Anterior cingulate cortex (tissue), 58 donors: ENCODE measurements around the gene MESP2.

Experiments used
- DNase-seq, 58 donors: peaks; one replicate each; lab custom pipeline; 2025; lab: John Stamatoyannopoulos, UW

The MESP2 gene

DNA sequence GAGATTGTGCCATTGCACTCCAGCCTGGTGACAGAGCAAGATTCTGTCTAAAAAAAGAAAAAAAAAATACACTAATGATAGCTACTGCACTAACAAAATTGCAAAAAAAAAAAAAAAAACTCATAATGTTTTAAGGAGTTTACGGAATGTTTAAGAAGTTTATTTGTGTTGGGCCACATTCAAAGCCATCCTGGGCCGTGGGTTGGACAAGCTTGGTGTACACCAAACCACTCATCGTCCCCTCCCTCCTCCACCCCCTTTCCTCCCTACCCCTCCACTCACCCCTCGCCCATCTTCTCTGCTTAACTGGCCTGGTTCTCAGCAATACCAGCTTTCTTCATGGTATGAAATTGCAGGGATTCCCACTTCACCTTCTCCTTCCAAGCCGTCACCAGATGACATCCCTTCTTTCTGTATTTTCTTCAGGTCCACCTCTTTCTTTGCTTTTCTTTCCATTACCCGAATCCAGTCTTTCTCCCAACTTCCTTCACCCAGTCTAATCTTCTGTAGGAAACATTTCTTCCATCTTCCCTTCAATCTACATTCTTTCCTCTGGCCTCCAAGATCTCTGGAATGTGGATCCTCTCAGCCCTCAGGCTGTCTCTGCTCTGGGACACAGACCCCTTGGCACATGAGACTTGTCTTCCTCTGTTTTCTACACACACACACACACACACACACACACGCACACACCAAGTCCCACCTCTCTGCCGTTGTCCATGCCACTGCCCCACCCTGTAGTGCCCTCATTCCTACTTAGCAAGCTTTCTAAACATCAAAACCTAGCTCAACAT, 21.6 kb upstream of the MESP2 start:
- DNase-seq, result no peak

- no peak for DNase-seq
Observed at GRCh38 chr15:89755701-89756100, 20.4 kb upstream of the MESP2 start.

DNA sequence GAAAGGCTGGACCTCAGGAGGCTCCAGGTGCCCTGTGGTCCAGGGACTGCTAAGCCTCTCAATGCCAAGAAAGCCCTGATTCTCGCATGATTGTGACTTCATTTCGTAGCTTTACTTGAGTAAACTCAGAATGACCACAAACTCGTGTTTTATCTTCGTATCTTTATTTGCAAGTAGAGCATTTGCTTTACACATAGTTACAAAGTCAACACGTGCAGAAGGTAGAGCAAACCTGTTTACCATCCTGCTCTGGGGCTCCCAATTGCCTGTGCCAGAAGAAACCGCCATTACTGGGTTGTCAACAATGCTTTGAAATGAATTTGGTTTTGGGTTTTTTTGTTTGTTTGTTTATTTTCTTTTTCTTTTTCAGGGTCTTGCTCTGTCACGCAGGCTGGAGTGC, 19.2 kb upstream of the MESP2 start:
- DNase-seq, result no peak

- DNase-seq, result no peak
Observed at GRCh38 chr15:89758283-89758682, 17.8 kb upstream of the MESP2 start.

DNA sequence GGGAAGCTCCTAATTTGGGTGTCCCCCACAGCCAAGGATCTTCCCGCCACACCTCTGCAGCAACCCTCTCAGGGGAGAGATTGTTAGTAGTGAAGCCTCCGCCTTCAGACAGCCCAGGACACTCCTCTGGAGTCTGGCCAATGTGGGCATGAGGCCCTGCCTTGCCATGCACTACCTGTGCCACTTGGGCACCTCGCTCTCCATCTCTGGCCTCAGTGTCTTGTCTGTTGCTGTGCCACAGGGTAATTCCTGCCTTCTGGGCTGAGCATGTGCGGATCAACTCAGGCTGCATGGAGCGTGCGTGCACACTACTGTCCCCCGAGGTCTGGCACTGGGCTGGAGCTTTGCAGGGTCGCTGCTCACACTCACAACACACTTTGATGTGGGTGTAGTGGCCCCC, 17.2 kb upstream of the MESP2 start:
- no peak for DNase-seq

GRCh38 chr15:89759835-89760234, 16.3 kb upstream of the MESP2 start:
- DNase-seq, result no peak

DNA sequence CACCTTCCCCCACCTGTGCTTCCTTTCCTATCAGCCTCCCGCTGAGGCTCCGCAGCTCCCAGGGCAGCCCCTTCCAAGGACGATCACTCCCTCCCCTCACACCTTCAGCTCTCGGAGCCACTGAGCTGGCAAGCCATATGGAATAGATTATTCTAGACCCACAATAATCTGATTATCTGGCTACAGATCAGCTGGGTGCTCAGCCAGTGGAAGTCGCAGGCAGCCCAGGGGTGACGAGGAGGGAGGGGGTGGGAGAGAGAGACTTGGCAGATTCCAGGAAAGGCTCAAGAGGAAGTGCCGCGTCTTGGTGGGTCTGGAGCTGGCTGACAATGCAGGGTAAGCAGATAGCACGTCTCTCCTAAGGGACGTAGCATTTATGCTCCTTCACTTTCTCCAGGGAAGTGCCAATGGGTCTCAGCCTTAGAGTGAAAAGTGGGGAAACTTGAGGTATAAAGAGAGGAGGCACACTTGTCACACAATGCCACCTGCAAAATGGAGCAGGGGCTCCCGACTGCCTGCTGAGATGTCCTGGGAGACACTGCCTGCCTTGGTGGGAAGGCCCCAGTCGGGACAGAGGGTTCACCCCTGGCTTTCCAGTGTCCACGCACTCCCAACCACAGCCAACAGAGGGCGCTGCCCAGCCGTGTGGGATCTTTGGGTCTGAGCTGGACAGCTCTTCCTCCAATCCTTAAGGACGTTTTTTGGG, 15.7 kb upstream of the MESP2 start:
- DNase-seq, result peak in 49 of 58 donors; percentile 10 to 84 (median 42)

DNA sequence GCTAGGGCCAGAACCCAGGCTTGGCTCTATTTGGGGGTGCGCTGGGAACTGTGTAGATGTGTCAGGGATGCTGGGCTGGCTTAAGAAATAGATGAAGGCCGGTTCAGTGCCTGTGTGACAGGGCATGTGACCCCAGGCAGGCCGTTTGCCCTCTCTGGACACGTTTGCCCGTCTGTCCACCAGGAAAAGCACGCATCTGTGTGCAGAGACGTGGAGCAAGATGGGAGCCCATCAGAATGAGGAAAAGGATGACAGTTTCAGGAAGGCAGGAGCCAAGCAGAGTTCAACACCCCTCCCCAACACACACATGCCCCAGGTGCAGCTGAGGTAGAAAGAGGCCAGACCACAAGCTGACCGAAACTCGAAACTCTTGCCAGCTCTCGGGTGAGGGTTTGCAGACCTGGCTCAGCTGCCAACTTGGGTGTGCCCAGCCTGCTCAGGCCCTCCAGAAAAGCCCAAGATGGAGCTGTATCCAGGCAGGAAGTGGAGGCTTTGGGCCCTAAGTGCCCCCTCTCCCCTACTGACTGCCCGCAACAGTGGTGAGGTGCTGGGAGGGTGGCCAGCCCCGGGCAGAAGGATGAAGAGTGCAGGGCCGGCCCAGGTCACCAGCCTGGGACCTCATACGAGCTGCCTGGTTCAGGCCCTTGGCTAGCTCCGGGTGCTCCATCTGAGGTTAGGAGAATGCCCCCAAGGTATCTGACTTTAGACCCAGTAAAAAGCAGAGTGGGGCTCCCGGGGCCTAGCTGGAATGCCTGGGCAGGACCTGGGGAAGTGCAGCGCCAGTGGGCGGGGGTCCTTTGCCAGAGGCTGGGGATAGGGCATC, 14.9 kb upstream of the MESP2 start:
- DNase-seq, result no peak

DNA sequence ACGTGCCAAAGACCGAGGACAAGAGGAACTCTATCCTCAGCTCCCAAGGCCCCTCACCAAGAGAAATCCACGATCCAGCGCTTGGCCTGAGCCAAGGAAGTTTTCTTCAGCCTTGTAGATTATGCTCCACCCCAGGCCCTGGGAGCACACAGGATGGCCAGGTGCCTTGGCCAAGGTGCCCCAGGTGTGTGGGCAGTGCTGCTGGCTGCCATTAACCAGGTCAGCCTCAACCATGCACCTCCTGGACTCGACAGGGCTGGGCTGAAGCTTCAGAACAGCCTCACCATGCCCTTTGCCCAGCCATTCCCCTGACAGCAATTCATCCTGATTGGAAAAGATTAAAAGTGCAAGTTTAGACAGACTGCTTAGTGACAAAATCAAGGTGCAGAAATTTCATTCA, 14.2 kb upstream of the MESP2 start:
- DNase-seq, result no peak

DNA sequence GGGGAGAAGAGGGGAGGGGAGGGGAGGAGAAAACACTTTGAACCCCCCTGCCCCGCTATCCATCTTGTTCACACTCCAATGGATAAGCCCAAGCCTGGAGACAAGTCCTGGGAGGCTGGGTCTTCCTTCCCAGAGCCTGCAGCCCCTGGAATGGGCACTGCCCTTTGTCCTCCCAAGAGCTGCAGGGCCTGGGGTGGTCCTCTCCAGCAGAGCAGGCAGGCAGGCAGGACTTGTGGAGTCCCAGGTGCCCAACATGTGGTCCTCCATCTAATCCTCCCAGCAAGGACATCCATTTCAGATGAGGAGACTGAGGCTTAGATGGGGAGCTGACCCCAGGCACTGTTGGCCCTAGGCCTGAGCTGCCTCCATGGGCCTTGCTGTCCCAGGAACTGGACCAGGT, 10.4 kb upstream of the MESP2 start:
- DNase-seq, result no peak

DNA sequence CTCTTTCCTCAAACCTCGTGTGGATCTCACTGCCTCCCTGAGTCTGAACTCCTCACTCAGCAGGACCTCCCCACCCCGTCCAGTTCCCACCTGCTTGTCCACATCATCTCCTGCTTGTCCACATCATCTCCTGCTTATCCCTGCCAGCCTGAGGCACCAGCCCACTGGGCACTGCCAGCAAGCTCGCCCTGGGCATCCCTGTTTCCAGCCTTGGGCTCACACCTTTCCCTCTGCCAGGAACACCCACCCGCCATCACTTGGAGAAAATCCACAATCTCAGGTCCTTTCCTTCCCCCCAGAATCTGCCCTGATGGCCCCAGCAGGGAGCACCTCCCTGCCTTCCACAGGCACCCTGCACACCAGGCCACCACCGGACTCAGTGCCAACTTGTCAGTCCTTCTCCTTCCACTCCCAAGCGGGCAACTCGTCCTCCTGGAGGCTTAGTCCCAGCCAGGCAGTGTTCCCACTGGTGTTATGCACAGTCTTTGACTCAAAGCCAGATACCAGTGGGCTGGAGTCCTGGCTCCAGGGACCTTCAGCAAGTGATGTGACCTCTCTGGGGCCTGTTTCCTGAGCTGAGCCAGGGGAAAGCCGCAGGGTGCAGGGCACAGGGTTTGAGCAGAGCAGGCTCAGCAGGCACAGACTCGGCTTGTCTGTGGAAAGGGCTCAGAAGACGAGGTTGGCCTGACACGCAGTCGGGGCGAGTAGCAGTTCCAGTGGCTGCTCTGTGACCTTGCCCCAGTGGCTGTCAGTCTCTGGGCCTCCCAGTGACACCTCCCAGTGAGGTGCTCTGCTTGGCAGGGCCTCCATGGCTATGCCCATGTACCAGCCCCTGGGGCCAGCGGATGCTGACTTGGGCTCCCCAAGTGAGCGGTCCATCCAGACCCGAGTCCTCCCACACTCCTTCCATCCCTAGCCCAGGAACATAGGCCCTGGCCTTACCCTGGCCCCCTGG, 9.5 kb upstream of the MESP2 start:
- DNase-seq, result no peak

GRCh38 chr15:89767411-89767915, 8.7 kb upstream of the MESP2 start:
- no peak for DNase-seq

DNA sequence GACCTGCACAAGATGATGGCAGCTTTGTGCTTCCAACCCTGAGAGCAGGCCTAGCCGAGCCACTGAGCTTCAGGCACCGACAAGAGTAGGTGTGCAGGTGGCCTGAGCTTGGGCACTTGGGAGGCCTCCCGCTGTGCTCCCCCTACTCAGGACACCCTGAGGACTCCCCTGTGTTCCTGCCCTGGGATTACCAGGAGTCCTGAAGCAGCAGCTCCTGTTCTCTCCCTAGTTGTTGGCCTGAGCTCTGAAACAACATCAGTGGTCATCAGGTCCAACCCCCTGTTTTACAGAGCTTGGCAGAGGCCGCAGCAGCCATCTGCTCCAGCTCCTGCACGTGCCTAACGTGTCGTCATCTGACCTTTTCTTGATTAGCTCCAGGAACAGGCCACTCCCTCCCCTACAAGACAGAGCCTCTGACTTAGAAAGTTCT, 8.0 kb upstream of the MESP2 start:
- no peak for DNase-seq

DNA sequence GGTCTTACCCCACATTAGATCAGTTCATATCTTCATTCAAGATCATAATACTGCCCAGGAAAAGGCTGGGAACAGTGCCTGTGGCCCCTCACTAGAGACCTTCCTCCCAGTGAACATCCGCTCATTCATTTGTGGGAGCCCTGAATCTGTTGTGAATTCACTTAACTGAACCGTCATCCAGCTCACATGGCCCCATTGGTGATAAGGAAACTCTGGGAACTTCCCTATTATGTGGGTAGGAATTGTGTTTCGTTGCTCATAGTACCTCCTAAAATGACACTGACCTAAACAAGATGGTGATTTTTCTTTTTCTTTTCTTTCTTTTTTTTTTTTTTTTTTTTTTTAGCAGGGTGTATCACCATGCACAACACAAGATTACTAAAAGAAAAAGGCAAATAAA, 6.8 kb upstream of the MESP2 start:
- DNase-seq, result no peak

GRCh38 chr15:89770041-89770440, 6.1 kb upstream of the MESP2 start:
- DNase-seq, result no peak

DNA sequence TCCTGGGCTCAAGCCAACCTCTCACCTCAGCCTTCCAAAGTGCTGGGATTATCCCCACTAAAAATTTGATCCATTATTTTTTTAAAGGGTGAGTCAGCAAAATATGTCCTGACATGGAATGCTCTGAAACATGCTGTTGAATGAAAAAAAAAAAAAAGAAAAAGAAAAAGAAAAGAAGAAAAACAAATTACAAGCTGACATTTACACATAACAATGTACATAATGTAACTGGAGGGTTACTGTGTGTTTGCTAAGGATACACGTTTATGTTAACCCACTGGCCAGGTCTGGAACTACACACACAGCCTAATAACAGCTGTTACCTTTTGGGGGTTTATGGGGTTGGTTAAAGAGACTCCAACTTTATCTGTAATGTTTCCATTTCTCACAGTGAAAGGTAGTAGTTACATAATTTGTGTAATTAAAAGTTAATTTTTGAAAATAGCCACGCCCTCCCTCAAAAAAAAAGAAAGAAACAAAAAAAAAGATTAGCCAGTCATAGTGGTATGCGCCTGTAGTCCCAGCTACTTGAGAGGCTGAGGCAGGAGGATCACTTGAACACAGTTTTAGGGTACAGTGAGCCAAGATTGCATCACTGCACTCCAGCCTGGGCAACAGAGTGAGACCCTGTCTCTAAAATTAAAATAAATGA, 3.1 kb upstream of the MESP2 start:
- DNase-seq, result no peak

DNA sequence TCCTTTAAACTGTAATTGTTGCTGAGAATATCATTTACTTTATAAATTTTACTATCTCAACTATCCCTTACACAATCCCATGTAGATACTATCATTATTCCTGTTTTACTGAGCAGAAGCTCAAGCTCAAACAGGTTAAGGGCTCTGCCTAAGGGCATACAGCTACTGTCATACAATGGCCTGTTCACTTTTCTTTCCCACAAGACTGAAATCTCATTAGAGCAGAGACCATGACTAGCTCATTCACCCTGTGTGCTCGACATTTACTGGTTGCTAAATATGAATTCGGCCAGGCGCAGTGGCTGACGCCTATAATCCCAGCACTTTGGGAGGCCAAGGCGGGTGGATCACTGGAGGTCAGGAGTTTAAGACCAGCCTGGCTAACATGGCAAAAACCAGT, 1.6 kb upstream of the MESP2 start:
- DNase-seq, result no peak

- DNase-seq, result no peak
Observed at GRCh38 chr15:89775815-89776214, 317 bp upstream of the MESP2 start.

GRCh38 chr15:89777073-89777751, 1.1 kb downstream of the MESP2 start:
- no peak for DNase-seq
